HepG2 (cell line): ENCODE data around the gene DUSP12. TPM values are rescaled to one million over a fixed set of nuclear protein-coding genes. Genes with fewer than 3 reads are reported as not detected.

Experiments
- ADNP ChIP-seq: sonication (generic); formaldehyde crosslinking; IDR thresholded peaks from 2 replicates; pipeline ENCODE4 v1.4.0; 2020; ENCODE audit warnings: missing genetic modification reagents
- FOXJ3 ChIP-seq: sonication (generic); formaldehyde crosslinking; IDR thresholded peaks from 2 replicates; pipeline ENCODE4 v1.4.0; 2020; ENCODE audit warnings: missing genetic modification reagents, mild to moderate bottlenecking, borderline replicate concordance
- GABPA ChIP-seq, 2 experiments: IDR thresholded peaks; 2 replicates each; pipeline ENCODE4 v1.6.1; 2011 to 2016; ENCODE audit warnings: low read depth in 2 of 2, low read length in 1 of 2, missing biosample characterization in 1 of 2, missing genetic modification characterization in 1 of 2
- MAZ ChIP-seq, 2 experiments: sonication (generic) in 1 of 2; formaldehyde crosslinking in 1 of 2; IDR thresholded peaks; 2 replicates each; pipeline versions ENCODE4 v1.5.0 to v1.6.1; 2012 to 2020; ENCODE audit warnings: low read depth in 2 of 2, mild to moderate bottlenecking in 2 of 2, borderline replicate concordance in 1 of 2, improper control_type of control experiment in 1 of 2, low read length in 1 of 2, missing genetic modification reagents in 1 of 2, moderate library complexity in 1 of 2
- RNF2 ChIP-seq: fragments of 450-650 bp; conservative IDR thresholded peaks from 2 replicates; pipeline ENCODE4 v1.6.1; 2016; ENCODE audit warnings: low read depth
- RORA ChIP-seq: sonication (generic); formaldehyde crosslinking; IDR thresholded peaks from 2 replicates; pipeline ENCODE4 v1.5.0; 2020; ENCODE audit warnings: mild to moderate bottlenecking, missing genetic modification reagents, moderate library complexity
- SIN3B ChIP-seq: fragments of 150-350 bp; IDR thresholded peaks from 2 replicates; pipeline ENCODE4 v1.6.1; 2014; ENCODE audit warnings: low read length
- THYN1 ChIP-seq: sonication (generic); formaldehyde crosslinking; IDR thresholded peaks from 2 replicates; pipeline ENCODE4 v1.8.1; 2023; ENCODE audit warnings: low read depth, mild to moderate bottlenecking, moderate library complexity, missing genetic modification reagents, borderline replicate concordance
- ZBTB42 ChIP-seq: sonication (generic); formaldehyde crosslinking; IDR thresholded peaks from 2 replicates; pipeline ENCODE4 v1.5.0; 2020; ENCODE audit warnings: mild to moderate bottlenecking, missing genetic modification reagents
- ZBTB7A ChIP-seq: sonication (generic); formaldehyde crosslinking; IDR thresholded peaks from 2 replicates; pipeline ENCODE4 v1.8.0; 2022; ENCODE audit warnings: mild to moderate bottlenecking, missing genetic modification reagents
- ZNF17 ChIP-seq: sonication (generic); formaldehyde crosslinking; IDR thresholded peaks from 2 replicates; pipeline ENCODE4 v1.5.0; 2020; ENCODE audit warnings: mild to moderate bottlenecking, missing genetic modification reagents
- ZNF282 ChIP-seq: fragments of 450-650 bp; IDR thresholded peaks from 2 replicates; pipeline ENCODE4 v1.6.1; 2018; ENCODE audit not compliant: partially characterized antibody
- ZNF367 ChIP-seq: sonication (generic); formaldehyde crosslinking; IDR thresholded peaks from 2 replicates; pipeline ENCODE4 v1.4.0; 2020; ENCODE audit warnings: missing genetic modification reagents, borderline replicate concordance
- ZNF431 ChIP-seq: sonication (generic); formaldehyde crosslinking; IDR thresholded peaks from 2 replicates; pipeline ENCODE4 v1.9.0; 2022; ENCODE audit warnings: missing genetic modification reagents, low read depth, mild to moderate bottlenecking, borderline replicate concordance
- ZNF501 ChIP-seq: sonication (generic); formaldehyde crosslinking; IDR thresholded peaks from 2 replicates; pipeline ENCODE4 v1.5.1; 2020; ENCODE audit warnings: mild to moderate bottlenecking, moderate library complexity, missing genetic modification reagents
- polyA plus RNA-seq, 8 experiments: library from polyadenylated mRNA; depleted of rRNA in 3 of 8; stranded (reverse) in 7 of 8; unstranded in 1 of 8; fragments of >200 nt; fragmentation: Illumina TruSeq in 4 of 8; extraction: Trizol in 4 of 8; gene quantifications; 2 replicates each; pipeline versions ENCODE4 v1.2.1 to v1.2.3, GENCODE V29; 2011 to 2016; ENCODE audit warnings: low read depth in 4 of 8, missing spikeins in 1 of 8, mixed read lengths in 1 of 8; ENCODE audit not compliant: insufficient read depth in 1 of 8
- total RNA-seq, 5 experiments: library from RNA; depleted of rRNA; stranded (reverse); fragments of >200 nt; fragmentation: Illumina TruSeq; extraction: Trizol; gene quantifications; 2 replicates each; pipeline ENCODE4 v1.2.3, GENCODE V29; 2016; ENCODE audit warnings: low read depth in 1 of 5
- TF ChIP-seq, protein P1 (sequence below): sonication (generic); formaldehyde crosslinking; IDR thresholded peaks from 2 replicates; pipeline ENCODE4 v1.5.1; 2020; ENCODE audit warnings: missing genetic modification reagents, mild to moderate bottlenecking, borderline replicate concordance
- TF ChIP-seq, protein P2 (sequence below): sonication (generic); formaldehyde crosslinking; IDR thresholded peaks from 2 replicates; pipeline ENCODE4 v1.5.0; 2020; ENCODE audit warnings: mild to moderate bottlenecking, low read depth, missing genetic modification reagents, borderline replicate concordance
- TF ChIP-seq, protein P3 (sequence below): sonication (generic); formaldehyde crosslinking; IDR thresholded peaks from 2 replicates; pipeline ENCODE4 v1.8.1; 2022; ENCODE audit warnings: low read depth, mild to moderate bottlenecking, missing genetic modification reagents
- TF ChIP-seq, protein P4 (sequence below): sonication (generic); formaldehyde crosslinking; conservative IDR thresholded peaks from 2 replicates; pipeline ENCODE4 v1.5.0; 2020; ENCODE audit warnings: missing genetic modification reagents
- TF ChIP-seq, protein P5 (sequence below): sonication (generic); formaldehyde crosslinking; conservative IDR thresholded peaks from 2 replicates; pipeline ENCODE4 v1.8.0; 2022; ENCODE audit warnings: missing genetic modification reagents

The DUSP12 gene
- total and polyA plus RNA-seq, 2 of the 13 experiments (the other 11 are each of a cell fraction or from before 2014, with no cell fraction given): 36.7 to 37.1 TPM

DNA sequence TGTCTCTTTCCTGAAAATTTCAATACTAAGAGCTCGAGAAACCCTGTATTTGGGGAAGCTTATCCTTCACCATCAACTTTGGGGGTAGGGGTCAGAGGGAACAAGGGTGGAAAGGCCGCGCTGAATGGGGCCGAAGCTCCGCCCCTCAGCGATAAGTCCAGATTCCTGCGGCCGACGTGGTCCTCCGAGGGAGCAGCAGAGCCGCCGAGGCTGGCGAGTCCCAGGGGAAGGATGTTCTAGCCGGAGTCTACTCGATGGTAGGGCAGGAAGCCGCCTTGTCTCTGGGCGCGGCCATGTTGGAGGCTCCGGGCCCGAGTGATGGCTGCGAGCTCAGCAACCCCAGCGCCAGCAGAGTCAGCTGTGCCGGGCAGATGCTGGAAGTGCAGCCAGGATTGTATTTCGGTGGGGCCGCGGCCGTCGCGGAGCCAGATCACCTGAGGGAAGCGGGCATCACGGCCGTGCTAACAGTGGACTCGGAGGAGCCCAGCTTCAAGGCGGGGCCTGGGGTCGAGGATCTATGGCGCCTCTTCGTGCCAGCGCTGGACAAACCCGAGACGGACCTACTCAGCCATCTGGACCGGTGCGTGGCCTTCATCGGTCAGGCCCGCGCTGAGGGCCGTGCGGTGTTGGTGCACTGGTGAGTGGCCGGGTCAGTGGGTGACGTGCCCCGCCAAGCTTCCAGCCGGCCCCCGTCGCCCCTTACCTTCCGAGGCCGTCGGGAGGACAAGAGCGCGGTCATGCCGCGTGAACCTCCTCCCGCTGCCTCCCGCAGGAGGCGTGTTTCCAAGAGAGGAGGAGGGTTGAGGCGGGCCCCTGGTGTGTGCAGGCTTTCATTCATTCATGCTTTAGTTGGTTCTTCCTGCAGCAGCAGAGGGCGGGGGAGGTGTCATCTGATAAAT lies at the start of gene DUSP12 (continued):
- TF ChIP-seq, protein P1, sequence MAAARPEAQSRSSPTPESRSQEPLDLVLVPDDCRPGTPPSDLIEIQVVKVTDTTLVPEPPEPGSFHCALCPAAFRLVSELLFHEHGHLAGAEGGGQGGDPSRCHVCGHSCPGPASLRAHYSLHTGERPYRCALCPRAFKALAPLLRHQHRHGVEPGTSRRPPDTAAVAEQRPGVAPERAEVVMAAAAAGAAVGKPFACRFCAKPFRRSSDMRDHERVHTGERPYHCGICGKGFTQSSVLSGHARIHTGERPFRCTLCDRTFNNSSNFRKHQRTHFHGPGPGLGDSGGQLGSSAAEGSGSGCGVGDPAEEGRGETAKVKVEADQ (CRISPR knock-in tag): peak; percentile 36; the same call in 1 of the 2 replicates
- TF ChIP-seq, protein P2, sequence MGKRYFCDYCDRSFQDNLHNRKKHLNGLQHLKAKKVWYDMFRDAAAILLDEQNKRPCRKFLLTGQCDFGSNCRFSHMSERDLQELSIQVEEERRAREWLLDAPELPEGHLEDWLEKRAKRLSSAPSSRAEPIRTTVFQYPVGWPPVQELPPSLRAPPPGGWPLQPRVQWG (CRISPR knock-in tag): no peak
- TF ChIP-seq SIN3B (no peak), RORA (CRISPR knock-in tag) (no peak), ZNF367 (no peak), ZBTB42 (no peak), GABPA (IDR thresholded peaks at IDR 0.05; ENCODE audit: low read depth, low read length) (peak; percentile 52), GABPA (CRISPR knock-in tag; IDR thresholded peaks at IDR 0.05; ENCODE audit: low read depth) (peak; percentile 86), ADNP (CRISPR knock-in tag) (no peak), MAZ (IDR thresholded peaks at IDR 0.05; ENCODE audit: borderline replicate concordance, low read depth, low read length) (0 out of 2 replicates have a peak, but pooled peaks have one; percentile 9), MAZ (CRISPR knock-in tag; IDR thresholded peaks at IDR 0.05; ENCODE audit: low read depth) (no peak; the same call in 1 of the 2 replicates), THYN1 (CRISPR knock-in tag) (no peak), ZNF282 (no peak), RNF2 (peak; percentile 69; the same call in 1 of the 2 replicates), FOXJ3 (CRISPR knock-in tag) (peak; percentile 53; the same call in 1 of the 2 replicates), ZNF501 (CRISPR knock-in tag) (peak; percentile 85), ZNF431 (CRISPR knock-in tag) (0 out of 2 replicates have a peak, but pooled peaks have one; percentile 77), ZBTB7A (CRISPR knock-in tag) (0 out of 2 replicates have a peak, but pooled peaks have one; percentile 9), ZNF17 (CRISPR knock-in tag) (no peak)
- TF ChIP-seq, protein P3, sequence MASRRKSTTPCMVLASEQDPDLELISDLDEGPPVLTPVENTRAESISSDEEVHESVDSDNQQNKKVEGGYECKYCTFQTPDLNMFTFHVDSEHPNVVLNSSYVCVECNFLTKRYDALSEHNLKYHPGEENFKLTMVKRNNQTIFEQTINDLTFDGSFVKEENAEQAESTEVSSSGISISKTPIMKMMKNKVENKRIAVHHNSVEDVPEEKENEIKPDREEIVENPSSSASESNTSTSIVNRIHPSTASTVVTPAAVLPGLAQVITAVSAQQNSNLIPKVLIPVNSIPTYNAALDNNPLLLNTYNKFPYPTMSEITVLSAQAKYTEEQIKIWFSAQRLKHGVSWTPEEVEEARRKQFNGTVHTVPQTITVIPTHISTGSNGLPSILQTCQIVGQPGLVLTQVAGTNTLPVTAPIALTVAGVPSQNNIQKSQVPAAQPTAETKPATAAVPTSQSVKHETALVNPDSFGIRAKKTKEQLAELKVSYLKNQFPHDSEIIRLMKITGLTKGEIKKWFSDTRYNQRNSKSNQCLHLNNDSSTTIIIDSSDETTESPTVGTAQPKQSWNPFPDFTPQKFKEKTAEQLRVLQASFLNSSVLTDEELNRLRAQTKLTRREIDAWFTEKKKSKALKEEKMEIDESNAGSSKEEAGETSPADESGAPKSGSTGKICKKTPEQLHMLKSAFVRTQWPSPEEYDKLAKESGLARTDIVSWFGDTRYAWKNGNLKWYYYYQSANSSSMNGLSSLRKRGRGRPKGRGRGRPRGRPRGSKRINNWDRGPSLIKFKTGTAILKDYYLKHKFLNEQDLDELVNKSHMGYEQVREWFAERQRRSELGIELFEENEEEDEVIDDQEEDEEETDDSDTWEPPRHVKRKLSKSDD (CRISPR knock-in tag): peak; percentile 22; the same call in 1 of the 2 replicates
- TF ChIP-seq, protein P4, sequence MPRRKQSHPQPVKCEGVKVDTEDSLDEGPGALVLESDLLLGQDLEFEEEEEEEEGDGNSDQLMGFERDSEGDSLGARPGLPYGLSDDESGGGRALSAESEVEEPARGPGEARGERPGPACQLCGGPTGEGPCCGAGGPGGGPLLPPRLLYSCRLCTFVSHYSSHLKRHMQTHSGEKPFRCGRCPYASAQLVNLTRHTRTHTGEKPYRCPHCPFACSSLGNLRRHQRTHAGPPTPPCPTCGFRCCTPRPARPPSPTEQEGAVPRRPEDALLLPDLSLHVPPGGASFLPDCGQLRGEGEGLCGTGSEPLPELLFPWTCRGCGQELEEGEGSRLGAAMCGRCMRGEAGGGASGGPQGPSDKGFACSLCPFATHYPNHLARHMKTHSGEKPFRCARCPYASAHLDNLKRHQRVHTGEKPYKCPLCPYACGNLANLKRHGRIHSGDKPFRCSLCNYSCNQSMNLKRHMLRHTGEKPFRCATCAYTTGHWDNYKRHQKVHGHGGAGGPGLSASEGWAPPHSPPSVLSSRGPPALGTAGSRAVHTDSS (CRISPR knock-in tag): no peak
- TF ChIP-seq, protein P5, sequence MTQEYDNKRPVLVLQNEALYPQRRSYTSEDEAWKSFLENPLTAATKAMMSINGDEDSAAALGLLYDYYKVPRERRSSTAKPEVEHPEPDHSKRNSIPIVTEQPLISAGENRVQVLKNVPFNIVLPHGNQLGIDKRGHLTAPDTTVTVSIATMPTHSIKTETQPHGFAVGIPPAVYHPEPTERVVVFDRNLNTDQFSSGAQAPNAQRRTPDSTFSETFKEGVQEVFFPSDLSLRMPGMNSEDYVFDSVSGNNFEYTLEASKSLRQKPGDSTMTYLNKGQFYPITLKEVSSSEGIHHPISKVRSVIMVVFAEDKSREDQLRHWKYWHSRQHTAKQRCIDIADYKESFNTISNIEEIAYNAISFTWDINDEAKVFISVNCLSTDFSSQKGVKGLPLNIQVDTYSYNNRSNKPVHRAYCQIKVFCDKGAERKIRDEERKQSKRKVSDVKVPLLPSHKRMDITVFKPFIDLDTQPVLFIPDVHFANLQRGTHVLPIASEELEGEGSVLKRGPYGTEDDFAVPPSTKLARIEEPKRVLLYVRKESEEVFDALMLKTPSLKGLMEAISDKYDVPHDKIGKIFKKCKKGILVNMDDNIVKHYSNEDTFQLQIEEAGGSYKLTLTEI (CRISPR knock-in tag): no peak
